GM06990 (cell line): ENCODE measurements around the gene TXLNG.

ENCODE experiments used
- DNase-seq: peaks from one replicate; pipeline ENCODE4 v3.0.0-alpha.2; 2011; ENCODE audit not compliant: insufficient read length; ENCODE audit errors: extremely low read depth
- H3K27me3 ChIP-seq: replicated peaks from 2 replicates; pipeline ENCODE4 v1.6.0; 2011; ENCODE audit warnings: low read length; ENCODE audit not compliant: control insufficient read depth, insufficient read depth
- H3K36me3 ChIP-seq: 2 replicates; pipeline ENCODE4 v1.5.1; 2011; ENCODE audit warnings: low read length; ENCODE audit not compliant: control insufficient read depth, insufficient read depth
- H3K4me3 ChIP-seq: replicated peaks from 2 replicates; pipeline ENCODE4 v1.5.1; 2011; ENCODE audit warnings: low read depth, mild to moderate bottlenecking, control low read depth, low read length
- TF ChIP-seq, protein P1 (sequence below): IDR thresholded peaks from 2 replicates; pipeline ENCODE4 v1.5.1; 2011; ENCODE audit warnings: low read length, control low read depth, mild to moderate bottlenecking, inconsistent platforms; ENCODE audit not compliant: insufficient read depth, poor library complexity, severe bottlenecking

TXLNG gene

DNA sequence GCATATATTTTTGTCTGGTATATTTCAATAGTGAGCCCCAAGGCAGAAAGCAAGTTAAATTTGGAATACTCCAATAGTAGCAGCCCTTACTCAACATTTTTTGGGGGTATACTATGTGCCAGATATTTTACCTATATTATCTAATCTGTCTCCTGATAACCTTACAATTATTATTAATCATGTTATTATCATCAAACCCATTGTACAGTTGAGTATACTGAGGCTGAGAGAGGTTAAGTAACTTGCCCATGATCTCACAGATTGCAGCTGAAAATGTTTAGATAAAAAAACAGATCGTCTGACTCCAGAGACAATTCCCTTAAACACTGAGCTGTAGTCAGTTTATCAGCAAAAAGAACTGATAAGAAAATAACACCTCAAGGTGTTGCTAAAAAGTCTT is 90.4 kb downstream of the TXLNG start:
- no peak for DNase-seq
- Histone ChIP-seq H3K27me3 (no peaks in the 10 kb centered on the region), H3K4me3 (no peak overlapping the region), H3K36me3 (no peaks in the 10 kb centered on the region)
- TF ChIP-seq, protein P1, sequence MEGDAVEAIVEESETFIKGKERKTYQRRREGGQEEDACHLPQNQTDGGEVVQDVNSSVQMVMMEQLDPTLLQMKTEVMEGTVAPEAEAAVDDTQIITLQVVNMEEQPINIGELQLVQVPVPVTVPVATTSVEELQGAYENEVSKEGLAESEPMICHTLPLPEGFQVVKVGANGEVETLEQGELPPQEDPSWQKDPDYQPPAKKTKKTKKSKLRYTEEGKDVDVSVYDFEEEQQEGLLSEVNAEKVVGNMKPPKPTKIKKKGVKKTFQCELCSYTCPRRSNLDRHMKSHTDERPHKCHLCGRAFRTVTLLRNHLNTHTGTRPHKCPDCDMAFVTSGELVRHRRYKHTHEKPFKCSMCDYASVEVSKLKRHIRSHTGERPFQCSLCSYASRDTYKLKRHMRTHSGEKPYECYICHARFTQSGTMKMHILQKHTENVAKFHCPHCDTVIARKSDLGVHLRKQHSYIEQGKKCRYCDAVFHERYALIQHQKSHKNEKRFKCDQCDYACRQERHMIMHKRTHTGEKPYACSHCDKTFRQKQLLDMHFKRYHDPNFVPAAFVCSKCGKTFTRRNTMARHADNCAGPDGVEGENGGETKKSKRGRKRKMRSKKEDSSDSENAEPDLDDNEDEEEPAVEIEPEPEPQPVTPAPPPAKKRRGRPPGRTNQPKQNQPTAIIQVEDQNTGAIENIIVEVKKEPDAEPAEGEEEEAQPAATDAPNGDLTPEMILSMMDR: no peak

DNA sequence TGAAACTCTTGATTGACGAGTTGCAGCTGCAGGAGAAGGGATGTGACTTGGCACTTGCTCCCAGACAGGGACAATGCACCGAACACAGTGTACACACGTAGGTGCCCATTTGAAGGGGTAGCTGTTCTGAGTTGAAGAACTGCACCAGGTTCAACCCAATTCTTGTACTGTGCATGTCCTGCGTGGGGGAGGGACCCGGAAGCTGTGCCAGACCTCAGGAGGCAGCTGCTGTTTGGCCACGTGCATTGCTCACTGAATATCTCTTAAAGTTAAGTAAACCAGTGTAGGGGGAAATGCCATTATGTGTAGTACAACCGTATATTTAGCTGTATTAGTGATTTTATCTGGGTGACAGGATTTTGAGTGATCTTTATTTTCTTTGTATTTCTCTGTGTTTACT is 95.9 kb downstream of the TXLNG start:
- Histone ChIP-seq H3K4me3 (peak overlapping the region; percentile 58), H3K27me3 (no peaks in the 10 kb centered on the region; the same call in 1 of the 2 replicates), H3K36me3 (no peaks in the 10 kb centered on the region)
- DNase-seq: peak; percentile 33
- TF ChIP-seq, protein P1: no peak

DNA sequence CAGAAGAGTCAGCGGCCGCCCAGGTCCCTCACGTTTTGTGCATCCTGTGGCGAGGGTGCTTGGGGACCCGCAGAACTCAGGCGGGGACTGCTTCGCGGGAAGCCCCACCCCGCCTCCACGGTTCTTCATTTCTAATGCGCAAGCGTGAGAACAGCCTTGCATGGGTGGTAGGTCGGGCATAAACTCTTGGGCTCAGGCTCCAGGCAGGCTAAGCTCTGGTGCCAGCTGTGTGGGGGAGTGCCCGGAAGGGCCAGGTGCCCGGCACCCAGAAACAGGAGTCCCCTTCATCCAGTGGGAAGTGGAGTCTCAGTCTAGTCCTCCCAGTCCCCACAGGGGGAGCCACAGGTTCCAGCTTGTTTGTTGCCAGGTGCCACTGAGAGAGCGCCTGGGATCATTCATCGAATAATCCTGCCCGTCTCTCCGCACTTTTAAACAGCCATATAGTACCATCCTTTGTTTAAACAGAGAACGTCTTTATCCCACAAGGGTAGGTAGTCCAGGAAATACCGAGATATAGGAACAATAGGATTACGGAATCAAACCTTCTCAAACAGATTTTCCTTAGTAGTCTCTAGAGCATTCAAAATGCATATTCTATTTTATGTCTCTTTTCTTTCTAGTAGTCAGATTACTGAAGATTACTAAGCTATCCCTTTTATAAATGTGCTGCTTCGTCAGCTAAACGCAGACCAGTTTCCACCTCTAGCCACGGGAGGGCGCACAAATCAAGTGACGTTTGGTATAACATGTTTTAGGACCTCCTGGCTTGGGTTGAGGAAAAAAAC is 96.6 kb downstream of the TXLNG start:
- Histone ChIP-seq H3K27me3 (no peaks in the 10 kb centered on the region; the same call in 1 of the 2 replicates), H3K36me3 (no peaks in the 10 kb centered on the region), H3K4me3 (peak overlapping the region; percentile 58)
- peak; percentile 68 for DNase-seq
- TF ChIP-seq, protein P1: peak; percentile 79

DNA sequence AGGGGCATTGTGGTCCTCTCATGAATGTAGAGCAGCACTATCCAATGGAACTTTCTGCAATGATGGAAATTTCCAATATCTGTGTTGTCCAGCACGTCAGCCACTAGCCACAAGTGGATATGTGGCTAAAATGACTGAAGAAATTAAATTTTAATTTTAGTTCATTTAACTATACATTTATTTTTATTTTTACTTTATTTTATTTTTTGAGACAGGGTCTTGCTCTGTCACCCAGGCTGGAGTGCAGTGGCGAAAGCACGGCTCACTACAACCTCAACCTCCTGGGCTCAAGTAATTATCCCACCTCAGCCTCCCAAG is 97.2 kb downstream of the TXLNG start:
- Histone ChIP-seq H3K27me3 (no peaks in the 10 kb centered on the region; the same call in 1 of the 2 replicates), H3K36me3 (no peaks in the 10 kb centered on the region), H3K4me3 (no peak overlapping the region)
- DNase-seq: no peak
- TF ChIP-seq, protein P1: no peak

DNA sequence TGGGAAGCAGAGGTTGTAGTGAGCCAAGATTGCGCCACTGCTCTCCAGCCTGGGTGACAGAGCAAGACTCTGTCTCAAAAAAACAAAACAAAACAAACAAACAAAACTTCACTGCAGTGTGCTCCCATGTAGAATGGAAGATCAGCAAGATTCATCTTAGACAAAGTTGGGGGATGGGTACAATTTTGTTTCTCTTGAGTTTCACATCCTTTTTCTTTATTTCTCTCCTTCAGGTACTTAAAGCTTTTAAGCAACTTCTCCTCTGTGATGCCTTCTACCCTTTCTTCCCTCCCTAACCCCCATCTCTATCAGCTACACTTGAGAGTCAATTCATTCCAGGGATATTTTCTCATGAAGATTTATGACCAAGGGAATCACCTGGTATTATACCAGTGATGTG is 99.4 kb downstream of the TXLNG start:
- TF ChIP-seq, protein P1: no peak
- H3K27me3 ChIP-seq: no peaks in the 10 kb centered on the region; the same call in 1 of the 2 replicates
- no peak for DNase-seq
- no peak overlapping the region for H3K4me3 ChIP-seq
- no peaks in the 10 kb centered on the region for H3K36me3 ChIP-seq
